H1 (cell line): ENCODE data around the gene NTRK1. TPM values are rescaled to one million over a fixed set of nuclear protein-coding genes. Genes with fewer than 3 reads are reported as not detected.

Experiments
- CTCF ChIA-PET: fragments of 300-600 bp; sonication (Branson Sonifier 250); formaldehyde crosslinking; loops from one replicate; lab custom pipeline; 2021; ENCODE audit not compliant: partially characterized antibody; lab: Charles Lee
- POLR2A ChIA-PET: fragments of 300-600 bp; sonication (Branson Sonifier 250); formaldehyde crosslinking; loops from one replicate; lab custom pipeline; 2021; ENCODE audit warnings: inconsistent platforms; ENCODE audit not compliant: partially characterized antibody; lab: Charles Lee
- DNase-seq, 2 experiments: peaks; one replicate each; pipeline versions ENCODE4 v3.0.0 to v3.0.0-alpha.2; 2010 to 2022; ENCODE audit warnings: low spot score in 2 of 2, low read depth in 1 of 2, mixed read lengths in 1 of 2
- FAIRE-seq: peaks from 2 replicates; lab custom pipeline; 2011; peaks lifted over from hg19 to GRCh38; lab: Jason Lieb, UNC
- H2AFZ ChIP-seq: 2 replicates; pipeline ENCODE4 v1.8.1; 2012; ENCODE audit warnings: low read length, inconsistent platforms
- H2AK5ac ChIP-seq: 2 replicates; pipeline ENCODE4 v1.6.1; 2013; ENCODE audit warnings: low read depth, low read length
- H2BK120ac ChIP-seq: replicated peaks from 2 replicates; pipeline ENCODE3; 2013; ENCODE audit warnings: low read depth, low read length, inconsistent platforms
- H2BK12ac ChIP-seq: 2 replicates; pipeline ENCODE4 v1.6.1; 2013; ENCODE audit warnings: low read depth, low read length
- H2BK15ac ChIP-seq: 2 replicates; pipeline ENCODE4 v1.6.1; 2013; ENCODE audit warnings: low read length
- H2BK20ac ChIP-seq: 2 replicates; pipeline ENCODE4 v1.6.1; 2013; ENCODE audit warnings: low read length
- H2BK5ac ChIP-seq: 2 replicates; pipeline ENCODE4 v1.6.1; 2013; ENCODE audit warnings: low read depth, low read length
- H3K14ac ChIP-seq: 2 replicates; pipeline ENCODE4 v1.6.1; 2013; ENCODE audit warnings: inconsistent platforms; ENCODE audit not compliant: insufficient read length
- H3K18ac ChIP-seq: 2 replicates; pipeline ENCODE4 v1.6.1; 2013; ENCODE audit warnings: low read length; ENCODE audit errors: extremely low read depth
- H3K23ac ChIP-seq: 2 replicates; pipeline ENCODE4 v1.6.1; 2013; ENCODE audit warnings: inconsistent platforms; ENCODE audit not compliant: insufficient read length
- H3K23me2 ChIP-seq: 2 replicates; pipeline ENCODE4 v1.6.1; 2013; ENCODE audit warnings: low read depth, low read length
- H3K27ac ChIP-seq: 2 replicates; pipeline ENCODE4 v1.6.1; 2011; ENCODE audit warnings: low read depth, low read length, inconsistent platforms
- H3K27me3 ChIP-seq, 4 experiments: replicated peaks in 1 of 4; 1 replicate in 1 of 4; 2 replicates in 3 of 4; pipeline versions ENCODE4 v1.6.1 to v1.8.1; 2011 to 2013; ENCODE audit warnings: low read length in 3 of 4, mild to moderate bottlenecking in 3 of 4, inconsistent platforms in 2 of 4, mixed read lengths in 2 of 4, moderate library complexity in 1 of 4; ENCODE audit not compliant: control insufficient read depth in 3 of 4, insufficient read depth in 3 of 4; ENCODE audit errors: extremely low read depth in 1 of 4
- H3K36me3 ChIP-seq, 4 experiments: 2 replicates each; pipeline versions ENCODE4 v1.6.1 to v1.8.1; 2011 to 2013; ENCODE audit warnings: mild to moderate bottlenecking in 4 of 4, low read length in 3 of 4, moderate library complexity in 2 of 4, control low read depth in 1 of 4, inconsistent platforms in 1 of 4; ENCODE audit not compliant: insufficient read depth in 4 of 4, control insufficient read depth in 2 of 4
- H3K4ac ChIP-seq: replicated peaks from 2 replicates; pipeline ENCODE3; 2013; ENCODE audit warnings: low read length, low read depth, mixed read lengths, inconsistent platforms; ENCODE audit not compliant: insufficient read length
- H3K4me1 ChIP-seq, 4 experiments: replicated peaks in 1 of 4; 1 replicate in 1 of 4; 2 replicates in 3 of 4; pipeline versions ENCODE4 v1.6.1 to v1.8.1; 2011 to 2013; ENCODE audit warnings: low read length in 3 of 4, inconsistent platforms in 2 of 4, mixed read lengths in 1 of 4; ENCODE audit not compliant: insufficient read depth in 4 of 4, control insufficient read depth in 3 of 4
- H3K4me2 ChIP-seq, 2 experiments: 2 replicates each; pipeline versions ENCODE4 v1.6.1 to v1.8.1; 2011 to 2013; ENCODE audit warnings: low read depth in 2 of 2, low read length in 2 of 2, control low read depth in 1 of 2, inconsistent platforms in 1 of 2, mild to moderate bottlenecking in 1 of 2; ENCODE audit not compliant: insufficient read depth in 1 of 2
- H3K4me3 ChIP-seq, 4 experiments: fragments of 200-600, 300-600 bp in 1 of 4; sonication (generic), shearing (Covaris generic), sonication (Bioruptor Twin) in 1 of 4; 2 replicates each; pipeline versions ENCODE4 v1.5.1 to v1.8.1; 2011 to 2016; ENCODE audit warnings: low read length in 4 of 4, low read depth in 3 of 4, control low read depth in 2 of 4, inconsistent platforms in 2 of 4, mild to moderate bottlenecking in 2 of 4, mixed read lengths in 1 of 4, moderate library complexity in 1 of 4; ENCODE audit not compliant: insufficient read depth in 2 of 4; ENCODE audit errors: extremely low read depth in 1 of 4
- H3K56ac ChIP-seq: replicated peaks from 2 replicates; pipeline ENCODE3; 2013; ENCODE audit warnings: low read depth, mild to moderate bottlenecking, mixed read lengths, low read length, inconsistent platforms; ENCODE audit not compliant: insufficient read length
- H3K79me1 ChIP-seq: 2 replicates; pipeline ENCODE4 v1.6.1; 2013; ENCODE audit warnings: low read depth, low read length, control low read depth
- H3K79me2 ChIP-seq, 2 experiments: 2 replicates each; pipeline versions ENCODE4 v1.6.1 to v1.8.1; 2012 to 2013; ENCODE audit warnings: low read length in 2 of 2, mild to moderate bottlenecking in 2 of 2, inconsistent platforms in 1 of 2; ENCODE audit not compliant: insufficient read depth in 2 of 2, control insufficient read depth in 1 of 2
- H3K9ac ChIP-seq, 4 experiments: replicated peaks in 1 of 4; 1 replicate in 1 of 4; 2 replicates in 3 of 4; pipeline versions ENCODE4 v1.6.1 to v1.8.1; 2011 to 2013; ENCODE audit warnings: low read depth in 3 of 4, low read length in 3 of 4, control low read depth in 2 of 4, mild to moderate bottlenecking in 2 of 4, moderate library complexity in 2 of 4, inconsistent platforms in 1 of 4; ENCODE audit errors: extremely low read depth in 1 of 4
- H3K9me3 ChIP-seq, 2 experiments: 2 replicates each; pipeline versions ENCODE4 v1.6.1 to v1.8.1; 2012 to 2013; ENCODE audit warnings: mild to moderate bottlenecking in 2 of 2, moderate library complexity in 2 of 2, control low read depth in 1 of 2, inconsistent platforms in 1 of 2, low read depth in 1 of 2, low read length in 1 of 2, mixed read lengths in 1 of 2; ENCODE audit not compliant: insufficient read depth in 2 of 2
- H4K20me1 ChIP-seq, 2 experiments: replicated peaks in 1 of 2; 2 replicates each; pipeline versions ENCODE3 to v1.8.1; 2011 to 2013; ENCODE audit warnings: inconsistent platforms in 2 of 2, low read length in 2 of 2, mild to moderate bottlenecking in 1 of 2; ENCODE audit not compliant: insufficient read depth in 2 of 2, control insufficient read depth in 1 of 2
- H4K5ac ChIP-seq: 2 replicates; pipeline ENCODE4 v1.6.1; 2013; ENCODE audit warnings: low read length, low read depth, mixed read lengths, inconsistent platforms; ENCODE audit not compliant: insufficient read length
- H4K8ac ChIP-seq: 2 replicates; pipeline ENCODE4 v1.8.0; 2013; ENCODE audit warnings: mild to moderate bottlenecking, moderate library complexity, low read length, inconsistent platforms; ENCODE audit not compliant: insufficient read depth; ENCODE audit errors: extremely low read depth
- H4K91ac ChIP-seq: replicated peaks from 2 replicates; pipeline ENCODE3; 2013; ENCODE audit warnings: low read length, mixed read lengths, inconsistent platforms; ENCODE audit not compliant: insufficient read length
- BRCA1 ChIP-seq: IDR thresholded peaks from 2 replicates; pipeline ENCODE4 v1.6.1; 2012; ENCODE audit warnings: low read depth, low read length, improper control_type of control experiment
- CBX5 ChIP-seq: fragments of 300-800, 300-1000 bp; sonication (generic); IDR thresholded peaks from 2 replicates; pipeline ENCODE4 v1.7.1; 2016; ENCODE audit warnings: antibody characterized with exemption, low read length, low read depth
- CHD2 ChIP-seq: IDR thresholded peaks from 2 replicates; pipeline ENCODE4 v1.6.1; 2012; ENCODE audit warnings: low read length, improper control_type of control experiment
- EGR1 ChIP-seq: IDR thresholded peaks from 2 replicates; pipeline ENCODE4 v1.6.1; 2011; ENCODE audit warnings: low read depth, low read length, borderline replicate concordance
- EP300 ChIP-seq, 2 experiments: IDR thresholded peaks; 1 replicate in 1 of 2; 2 replicates in 1 of 2; pipeline ENCODE4 v1.6.1; 2011 to 2012; ENCODE audit warnings: low read depth in 2 of 2, low read length in 2 of 2, mild to moderate bottlenecking in 2 of 2, borderline replicate concordance in 1 of 2, inconsistent platforms in 1 of 2, moderate library complexity in 1 of 2
- GTF2F1 ChIP-seq: IDR thresholded peaks from 2 replicates; pipeline ENCODE4 v1.6.1; 2012; ENCODE audit warnings: low read depth, low read length, improper control_type of control experiment, borderline replicate concordance
- SP2 ChIP-seq: IDR thresholded peaks from 2 replicates; pipeline ENCODE4 v1.6.1; 2012; ENCODE audit warnings: mild to moderate bottlenecking, low read length, inconsistent platforms
- TCF12 ChIP-seq: IDR thresholded peaks from 2 replicates; pipeline ENCODE4 v1.6.1; 2011; ENCODE audit warnings: low read depth, mild to moderate bottlenecking, low read length
- TEAD4 ChIP-seq: IDR thresholded peaks from 2 replicates; pipeline ENCODE4 v1.6.1; 2012; ENCODE audit warnings: low read depth, low read length, inconsistent platforms, mixed read lengths
- WGBS, 2 experiments: shearing (Covaris generic) in 1 of 2; methylation state at CpG; one replicate each; pipeline versions ENCODE4 v1.1.6 to v1.1.7; 2013 to 2015; ENCODE audit warnings: low lambda C conversion rate in 2 of 2, mixed read lengths in 2 of 2, inconsistent platforms in 1 of 2, low coverage in 1 of 2, missing lambda C conversion rate in 1 of 2; ENCODE audit not compliant: insufficient replicate concordance in 2 of 2, insufficient coverage in 1 of 2, insufficient read length in 1 of 2; ENCODE audit errors: extremely low coverage in 1 of 2, missing lambda C conversion rate in 1 of 2; 5-methylcytosine and 5-hydroxymethylcytosine counted together
- polyA plus RNA-seq, 7 experiments: library from polyadenylated mRNA; depleted of rRNA in 3 of 7; stranded (reverse) in 5 of 7; unstranded in 2 of 7; fragments of >200 nt in 5 of 7; fragments of 200-250 nt in 2 of 7; gene quantifications; 1 replicate in 5 of 7; 2 replicates in 1 of 7; 4 replicates in 1 of 7; pipeline versions ENCODE4 v1.2.1 to v1.2.3, GENCODE V29; 2011 to 2013; ENCODE audit warnings: missing spikeins in 2 of 7, mixed read lengths in 2 of 7
- total RNA-seq: library from RNA; stranded (reverse); fragmentation: NEBNext Ultra II Directional; extraction: Animal tissue kit (Norgen Biotek cat#: 25700); gene quantifications from 2 replicates; pipeline ENCODE4 v1.2.1, GENCODE V29; 2021
- TF ChIP-seq, protein P1 (sequence below): IDR thresholded peaks from 2 replicates; pipeline ENCODE4 v1.6.1; 2011; ENCODE audit warnings: low read depth, mild to moderate bottlenecking, low read length; ENCODE audit not compliant: insufficient read depth

NTRK1 gene
- total and polyA plus RNA-seq, 2 of the 8 experiments (the other 6 are each of a cell fraction or from before 2014, with no cell fraction given): 0.12 to 0.24 TPM

DNA sequence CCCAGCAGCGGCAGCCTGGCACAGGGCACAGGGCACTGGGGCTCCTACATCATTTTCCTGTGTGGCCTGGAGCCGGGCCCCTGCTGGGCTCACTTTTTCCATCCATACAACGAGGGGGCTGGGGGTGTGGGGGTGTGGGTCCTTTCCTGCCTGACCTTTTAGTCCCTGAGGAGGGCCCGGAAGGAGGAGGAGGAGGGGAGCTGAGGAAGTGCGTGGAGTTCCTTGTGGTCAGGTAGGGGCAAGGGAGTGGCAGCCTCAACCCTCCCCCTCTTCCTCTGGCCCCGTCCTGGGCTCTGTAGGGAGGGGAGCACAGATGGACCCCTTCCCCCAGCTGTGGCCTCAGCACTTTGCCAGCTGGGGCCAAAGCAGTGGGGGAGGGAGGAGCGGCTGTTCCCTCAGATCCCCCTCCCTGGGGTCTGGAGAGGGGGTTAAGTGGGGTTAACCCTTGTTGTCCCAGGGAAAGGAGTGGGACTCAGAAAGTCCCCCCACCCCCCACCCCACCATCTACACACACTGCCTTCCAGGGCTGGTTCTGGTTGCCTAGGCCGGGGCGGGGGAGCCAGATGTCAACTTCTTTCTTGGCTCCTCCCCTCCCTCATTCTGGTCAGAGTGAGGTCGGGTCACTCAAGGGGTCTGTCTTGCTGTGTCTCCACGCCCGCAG lies 5.7 kb downstream of the NTRK1 start:
- Histone ChIP-seq H2AFZ (no peak overlapping the region), H3K9ac (no peak overlapping the region), H3K4me1 (peaks cover 0 to 14% (median 8%) of the 10 kb centered on the region in 4 experiments; a peak in 5 of 7 replicates), H4K8ac (no peak overlapping the region; the same call in 1 of the 2 replicates), H4K20me1 (peaks cover 1 to 7% of the 10 kb centered on the region in 2 experiments), H3K36me3 (no peaks in the 10 kb centered on the region), H3K18ac (no peak overlapping the region; the same call in 1 of the 2 replicates), H3K23ac (no peak overlapping the region), H4K5ac (peak overlapping the region; percentile 46), H3K4me3 (no peak overlapping the region), H2BK5ac (no peak overlapping the region), H2AK5ac (no peak overlapping the region), H3K14ac (no peak overlapping the region), H3K4me2 (peak overlapping the region in 1 of 2 experiments; percentile 33; a peak in 3 of 4 replicates), H2BK20ac (no peak overlapping the region), H3K79me1 (no peaks in the 10 kb centered on the region), H3K4ac (no peak overlapping the region), H2BK120ac (no peak overlapping the region), H3K27me3 (peaks cover 21 to 40% (median 33%) of the 10 kb centered on the region in 4 experiments), H3K9me3 (no peaks in the 10 kb centered on the region), H4K91ac (no peak overlapping the region), H3K79me2 (no peaks in the 10 kb centered on the region), H3K23me2 (no peaks in the 10 kb centered on the region; the same call in 1 of the 2 replicates), H2BK15ac (no peak overlapping the region), H3K56ac (no peak overlapping the region), H3K27ac (no peak overlapping the region), H2BK12ac (no peak overlapping the region)
- TF ChIP-seq TCF12: no peak
- no peak for TF ChIP-seq SP2
- no peak for TF ChIP-seq EP300 (IDR thresholded peaks at IDR 0.05; ENCODE audit: borderline replicate concordance in 1 of 2, low read depth in 2 of 2, low read length in 2 of 2)
- no peak for TF ChIP-seq CBX5
- TF ChIP-seq, protein P1, sequence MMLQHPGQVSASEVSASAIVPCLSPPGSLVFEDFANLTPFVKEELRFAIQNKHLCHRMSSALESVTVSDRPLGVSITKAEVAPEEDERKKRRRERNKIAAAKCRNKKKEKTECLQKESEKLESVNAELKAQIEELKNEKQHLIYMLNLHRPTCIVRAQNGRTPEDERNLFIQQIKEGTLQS: no peak
- no peak for TF ChIP-seq EGR1
- TF ChIP-seq GTF2F1: no peak
- no peak for TF ChIP-seq CHD2
- TF ChIP-seq TEAD4: no peak
- no peak for TF ChIP-seq BRCA1
- POLR2A ChIA-PET: interaction anchor here (0.7 to 1.4 kb wide), 4 partner anchors 8 to 14 kb away, joined by 3 read pairs; no protein-coding TSS in a partner anchor
- WGBS, 2 experiments: 49% methylated on average over 7 of the region's 12 CpGs; no CpG with 5 or more reads in 1 of the 2 experiments
- FAIRE-seq (no peak), DNase-seq (no peak)
- CTCF ChIA-PET: interaction anchor here (0.6 to 25.2 kb wide), 7 partner anchors 8 to 176 kb away, joined by 3 to 719 read pairs (median 4); partner anchors contain the start of gene PEAR1
